Dedifferentiated amniotic fluid mesenchymal stem cell (primary cell): Measurements from ENCODE around the gene STX18.

Experiments
- DNase-seq: peaks from one replicate; pipeline ENCODE4 v3.0.0-alpha.2; 2016; ENCODE audit errors: extremely low spot score

Gene STX18

DNA sequence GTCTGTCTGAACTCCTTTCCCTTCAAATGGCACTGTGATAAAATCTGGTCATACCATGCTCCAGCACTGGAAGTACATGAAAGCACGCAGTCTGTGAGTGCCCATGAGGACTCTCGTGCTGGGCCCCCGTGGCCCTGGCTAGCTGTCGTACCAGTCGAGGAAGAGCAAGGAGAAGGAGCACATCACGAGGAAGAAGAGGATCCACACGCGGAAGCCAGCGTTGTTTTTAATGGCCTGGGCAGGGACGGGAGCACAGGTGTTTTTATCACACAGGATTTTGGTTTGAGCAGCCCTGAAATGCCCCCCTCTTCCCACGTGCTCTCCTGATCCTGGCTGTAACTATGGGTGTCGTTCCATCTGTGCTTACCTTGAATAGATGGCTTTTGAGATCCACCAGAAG is 122.0 kb downstream of the STX18 start:
- DNase-seq, result no peak

- DNase-seq, result no peak
These were observed 123.0 kb downstream of the STX18 start for GRCh38 chr4:4418676-4419390.

GRCh38 chr4:4417886-4418285 is 124.0 kb downstream of the STX18 start:
- no peak for DNase-seq

DNA sequence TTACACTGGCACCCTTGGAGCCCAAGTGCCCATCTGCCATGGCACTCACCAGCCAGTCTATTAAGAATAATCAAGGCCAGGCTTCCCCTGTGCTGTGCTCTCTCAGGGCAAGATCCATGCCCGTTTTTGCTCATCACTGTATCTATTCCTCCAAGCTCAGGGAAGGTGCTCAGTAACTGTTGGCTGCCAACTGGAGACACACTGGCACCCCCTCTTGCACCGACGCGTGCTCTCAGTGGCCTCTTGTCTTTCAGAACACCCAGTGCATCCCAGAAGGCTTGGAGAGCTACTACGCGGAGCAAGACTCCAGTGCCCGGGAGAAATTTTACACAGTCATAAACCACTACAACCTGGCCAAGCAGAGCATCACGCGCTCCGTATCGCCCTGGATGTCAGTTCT is 124.9 kb downstream of the STX18 start:
- DNase-seq, result no peak

DNA sequence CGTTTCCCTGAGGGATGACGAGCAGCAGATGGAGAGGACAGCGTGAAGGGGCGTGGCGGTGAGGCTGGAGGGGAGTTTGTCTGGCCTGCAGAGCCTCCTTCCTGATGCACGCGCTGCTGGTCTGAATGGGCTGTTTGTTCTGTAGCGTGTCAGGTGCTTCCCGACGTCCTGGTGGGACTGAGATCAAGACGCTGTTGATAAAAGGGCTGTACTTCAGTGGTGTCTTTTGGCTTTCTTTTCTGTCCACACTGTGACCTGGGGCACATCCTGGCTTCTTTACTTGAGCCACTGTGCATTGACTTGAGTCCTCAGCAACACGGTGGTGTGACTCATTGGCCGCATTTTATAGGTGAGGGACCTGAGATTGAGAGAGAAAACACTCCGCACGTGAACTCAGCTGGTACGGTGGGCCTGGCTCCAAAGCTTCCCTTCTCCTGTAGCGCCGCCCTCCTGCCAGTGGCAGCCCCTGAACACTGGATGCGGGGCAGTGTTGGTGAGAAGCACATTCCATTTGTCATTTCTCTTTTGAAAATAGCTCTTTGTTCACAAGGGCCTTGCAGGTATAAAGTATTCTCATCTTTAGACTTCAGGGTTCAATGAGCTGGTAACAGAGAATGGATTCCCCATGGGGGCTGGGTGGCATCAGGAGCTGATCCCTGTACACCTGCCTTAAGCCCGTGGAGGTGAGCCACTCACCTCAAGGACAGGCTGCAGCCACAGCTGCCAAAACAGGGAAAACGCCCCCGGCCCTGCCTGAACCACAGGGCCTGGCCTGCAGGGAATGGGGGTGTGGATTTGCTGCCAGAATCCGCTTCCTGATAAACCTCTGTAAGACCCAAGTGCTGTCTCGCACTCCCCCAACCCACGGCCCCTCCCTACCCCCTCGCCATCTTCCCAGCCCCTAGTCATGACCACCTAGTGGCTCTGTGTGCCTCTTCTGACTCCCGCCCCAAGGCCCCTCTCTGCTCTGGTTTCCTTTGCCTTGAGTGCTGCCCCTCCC is 125.7 kb downstream of the STX18 start:
- no peak for DNase-seq

DNA sequence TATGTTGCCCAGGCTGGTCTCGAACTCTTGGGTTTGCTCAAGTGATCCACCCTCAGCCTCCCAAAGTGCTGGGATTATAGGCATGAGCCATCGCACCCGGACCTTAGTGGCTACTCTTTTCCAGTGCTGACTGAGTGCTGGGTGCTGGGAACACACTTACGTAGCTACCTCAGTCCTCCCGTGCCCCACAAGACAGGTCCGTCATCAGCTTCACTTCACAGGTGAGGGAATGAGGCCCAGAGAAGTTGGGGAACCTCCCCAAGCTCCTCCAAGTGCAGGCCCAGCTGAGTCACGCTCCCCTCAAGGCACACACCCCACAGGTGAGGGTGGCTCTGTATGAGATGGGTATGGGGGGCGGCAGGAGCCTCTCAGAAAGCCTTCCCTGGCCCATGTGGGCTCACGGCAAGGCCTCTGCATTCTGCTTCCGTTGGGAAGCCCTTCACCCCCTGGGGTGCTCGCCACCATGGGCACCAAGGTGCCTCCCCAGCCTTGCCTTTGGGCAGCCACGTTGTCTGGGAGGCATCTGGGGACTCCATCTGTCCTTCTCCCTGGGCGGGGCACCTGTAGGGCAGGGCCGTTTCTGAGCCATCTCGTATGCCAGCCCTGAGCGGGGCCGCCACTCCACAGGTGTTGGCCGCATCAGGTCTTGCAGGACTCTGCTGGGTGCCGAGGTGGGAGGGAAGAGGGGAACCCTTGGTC is 126.6 kb downstream of the STX18 start:
- no peak for DNase-seq

DNA sequence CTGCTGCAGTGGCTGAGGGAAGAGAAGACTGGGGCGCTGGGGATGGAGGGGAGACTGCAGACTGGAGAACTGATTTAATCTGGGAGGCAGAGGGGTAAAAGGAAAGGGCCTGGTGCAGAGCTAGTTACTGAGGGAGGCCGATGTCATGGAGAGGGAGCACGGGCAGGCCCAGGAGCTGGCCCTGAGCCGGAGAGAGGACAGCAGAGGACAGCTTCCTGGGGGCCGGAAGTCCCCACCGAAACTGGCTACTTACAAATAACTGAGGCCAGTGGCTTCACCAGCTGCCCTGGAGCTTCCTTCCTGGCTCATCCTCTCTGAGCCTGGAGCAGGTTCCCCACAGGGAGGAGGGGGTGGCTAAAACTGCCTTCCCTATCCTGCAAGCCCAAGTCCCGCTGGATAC is 128.0 kb downstream of the STX18 start:
- no peak for DNase-seq

DNA sequence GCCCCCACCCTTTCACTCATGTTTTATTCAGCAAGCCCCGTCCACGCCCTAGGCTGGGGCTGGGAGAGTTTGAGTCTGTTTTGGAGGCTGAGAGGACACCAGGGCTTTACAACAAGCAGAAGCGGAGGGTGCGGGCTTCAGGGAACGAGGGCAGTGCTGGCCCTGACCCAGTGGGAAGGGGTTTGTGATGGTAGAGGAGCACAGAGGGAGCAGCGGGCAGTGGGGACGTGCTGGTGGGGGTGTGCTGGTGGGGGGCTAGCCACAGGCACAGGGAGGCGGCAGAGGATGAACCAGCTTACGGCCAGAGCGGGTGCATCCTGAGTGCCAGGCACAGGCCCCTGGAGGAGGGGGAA is 128.5 kb downstream of the STX18 start:
- DNase-seq, result no peak

DNA sequence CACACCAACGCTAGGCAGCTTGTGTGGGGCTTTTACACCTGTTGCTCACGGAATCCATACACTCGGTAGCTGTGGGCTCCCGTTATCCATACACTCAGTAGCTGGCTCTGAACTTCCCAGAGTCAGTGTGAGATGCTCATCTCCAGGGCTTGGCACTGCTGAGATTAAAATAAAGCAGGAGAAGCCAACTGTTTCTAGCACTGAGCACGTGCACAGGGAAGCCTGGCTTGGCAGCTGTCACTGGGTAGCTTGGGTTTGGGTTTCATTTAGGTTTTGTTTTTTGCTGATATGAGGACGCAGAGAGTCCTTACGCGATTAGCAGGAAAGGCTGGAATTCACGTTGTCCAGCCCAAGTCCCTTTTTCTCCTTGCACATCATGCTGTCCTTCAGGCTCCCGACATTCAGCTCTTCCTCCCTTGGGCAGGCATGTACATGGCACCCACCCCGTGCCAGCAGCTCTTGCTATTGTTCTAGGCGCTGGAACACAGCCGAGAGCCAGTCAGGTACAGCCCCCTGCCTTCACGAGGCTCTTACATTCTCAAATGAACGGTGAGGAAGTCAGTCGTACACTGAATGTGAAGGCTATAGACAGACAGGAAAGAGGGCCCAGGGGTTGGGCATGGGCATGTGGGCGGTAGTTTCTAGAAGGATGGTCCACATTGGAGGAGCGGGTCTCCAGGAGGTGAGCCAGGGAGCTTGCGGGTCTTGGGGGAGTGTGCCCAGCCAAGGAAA is 129.0 kb downstream of the STX18 start:
- no peak for DNase-seq

- no peak for DNase-seq
These were observed 129.9 kb downstream of the STX18 start for GRCh38 chr4:4411906-4412305.

DNA sequence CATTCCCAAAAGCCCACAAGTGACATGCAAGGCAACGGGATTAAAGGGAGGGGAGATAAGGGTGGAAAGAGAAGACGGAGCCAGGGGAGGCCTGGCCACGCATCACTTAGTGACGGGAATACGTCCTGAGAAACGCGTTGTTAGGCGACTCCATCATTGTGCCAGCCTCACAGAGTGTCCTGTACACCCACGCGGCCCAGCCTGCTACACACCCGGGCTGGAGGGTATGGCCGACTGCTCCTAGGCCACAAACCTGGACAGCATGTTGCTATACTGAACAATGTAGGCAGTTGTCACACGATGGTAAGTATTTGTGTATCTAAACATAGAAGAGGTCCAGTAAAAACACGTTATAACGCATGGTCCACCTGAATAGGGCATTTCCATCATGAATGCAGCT is 131.6 kb downstream of the STX18 start:
- DNase-seq, result no peak

GRCh38 chr4:4409416-4410115 is 132.3 kb downstream of the STX18 start:
- DNase-seq, result no peak

- DNase-seq, result no peak
These were observed 133.1 kb downstream of the STX18 start for GRCh38 chr4:4408576-4409335.

DNA sequence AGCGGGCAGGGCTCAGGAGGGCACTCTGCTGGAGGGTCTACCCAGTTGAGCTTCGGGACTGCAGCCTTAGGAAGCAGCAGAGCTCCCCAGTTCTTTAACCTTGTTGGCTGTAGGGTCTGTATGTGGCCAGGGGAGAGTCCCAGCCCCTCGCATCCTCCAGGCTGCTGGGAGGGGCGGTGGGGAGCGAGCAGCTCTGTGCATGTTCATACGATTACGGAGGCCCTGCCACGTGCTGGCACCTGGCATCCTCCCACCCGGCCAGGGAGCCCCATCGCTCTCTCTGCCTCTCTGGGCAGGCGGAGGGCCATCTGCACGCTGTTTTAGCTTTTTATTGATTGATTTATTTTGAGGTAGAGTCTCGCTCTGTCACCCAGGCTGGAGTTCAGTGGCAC is 133.7 kb downstream of the STX18 start:
- DNase-seq, result no peak

GRCh38 chr4:4407299-4408131 is 134.3 kb downstream of the STX18 start:
- DNase-seq, result no peak

DNA sequence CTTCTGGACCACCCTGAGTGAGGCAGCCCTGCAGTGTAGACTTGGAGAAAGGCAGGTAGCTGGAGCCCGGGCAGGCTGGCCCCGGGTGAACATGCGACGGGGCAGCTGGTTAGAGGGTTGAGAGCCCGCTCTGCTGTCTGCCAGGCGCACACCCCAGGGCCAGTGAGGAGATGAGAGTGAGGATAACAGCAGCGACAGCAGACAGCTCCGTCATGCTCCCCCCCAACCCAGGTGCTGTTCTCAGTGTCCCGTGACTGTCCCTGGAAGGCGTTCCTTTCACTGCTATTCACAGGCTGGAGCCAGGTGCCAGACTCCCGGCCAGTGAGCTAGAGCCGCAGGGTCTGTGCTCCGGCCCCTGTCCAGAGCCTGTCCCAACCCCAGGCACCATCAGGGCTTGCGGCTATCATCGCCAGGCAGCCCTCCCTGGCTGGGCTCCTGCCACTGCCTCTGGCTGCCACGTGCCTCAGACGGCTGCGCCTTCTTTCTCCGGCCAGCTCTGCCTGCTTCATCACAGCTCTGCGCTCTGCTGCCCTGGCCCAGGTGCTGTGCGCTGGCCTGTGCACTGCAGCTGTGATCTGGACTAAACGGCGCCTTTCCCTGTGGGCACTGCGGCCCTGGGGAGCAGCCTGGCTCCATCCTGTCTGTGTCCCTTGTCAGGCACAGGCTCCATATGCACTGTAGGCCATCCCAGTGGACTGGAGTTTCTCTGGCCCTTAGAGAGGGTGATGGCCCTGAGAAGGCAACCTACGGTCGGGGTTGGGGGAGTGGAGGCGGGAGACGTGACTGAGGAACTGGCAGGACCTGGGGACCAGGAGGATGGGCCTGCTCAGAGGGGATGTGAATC is 135.2 kb downstream of the STX18 start:
- no peak for DNase-seq

DNA sequence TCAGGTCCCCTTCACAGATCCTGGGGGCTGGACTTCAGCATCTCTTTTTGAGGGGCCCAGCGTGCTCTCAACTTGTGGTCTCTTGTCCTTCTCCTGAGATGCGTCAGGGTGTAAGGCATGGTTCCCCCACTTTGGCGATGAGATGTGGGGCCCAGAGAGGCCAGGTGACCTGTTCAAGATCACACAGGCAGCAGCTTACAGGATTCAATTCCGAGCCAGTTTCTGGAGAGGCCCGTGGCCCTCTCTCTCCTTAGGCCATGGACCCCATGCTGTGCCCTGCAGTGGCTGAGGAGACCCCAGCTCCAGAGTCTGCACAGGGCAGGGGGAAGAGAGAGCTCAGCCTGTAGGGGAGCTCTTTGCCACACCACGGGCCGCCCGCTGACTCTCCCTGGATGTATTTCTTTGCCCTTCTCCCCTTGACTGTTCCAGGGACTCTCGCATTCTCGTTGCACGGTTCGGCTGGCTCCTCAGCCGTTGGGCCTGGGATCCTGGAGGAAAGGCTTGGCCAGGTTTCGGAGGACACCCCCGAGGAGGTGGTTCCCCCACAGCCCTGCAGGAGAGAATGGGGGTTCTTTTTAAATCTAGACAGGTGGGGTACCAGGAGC is 136.4 kb downstream of the STX18 start:
- no peak for DNase-seq

- no peak for DNase-seq
These were observed 138.9 kb downstream of the STX18 start for GRCh38 chr4:4402966-4403365.
